Measurements from ENCODE around the gene QSOX2.

- TF ChIP-seq EP300 (IDR thresholded peaks at IDR 0.05) = no peak
- TF ChIP-seq, protein P1, sequence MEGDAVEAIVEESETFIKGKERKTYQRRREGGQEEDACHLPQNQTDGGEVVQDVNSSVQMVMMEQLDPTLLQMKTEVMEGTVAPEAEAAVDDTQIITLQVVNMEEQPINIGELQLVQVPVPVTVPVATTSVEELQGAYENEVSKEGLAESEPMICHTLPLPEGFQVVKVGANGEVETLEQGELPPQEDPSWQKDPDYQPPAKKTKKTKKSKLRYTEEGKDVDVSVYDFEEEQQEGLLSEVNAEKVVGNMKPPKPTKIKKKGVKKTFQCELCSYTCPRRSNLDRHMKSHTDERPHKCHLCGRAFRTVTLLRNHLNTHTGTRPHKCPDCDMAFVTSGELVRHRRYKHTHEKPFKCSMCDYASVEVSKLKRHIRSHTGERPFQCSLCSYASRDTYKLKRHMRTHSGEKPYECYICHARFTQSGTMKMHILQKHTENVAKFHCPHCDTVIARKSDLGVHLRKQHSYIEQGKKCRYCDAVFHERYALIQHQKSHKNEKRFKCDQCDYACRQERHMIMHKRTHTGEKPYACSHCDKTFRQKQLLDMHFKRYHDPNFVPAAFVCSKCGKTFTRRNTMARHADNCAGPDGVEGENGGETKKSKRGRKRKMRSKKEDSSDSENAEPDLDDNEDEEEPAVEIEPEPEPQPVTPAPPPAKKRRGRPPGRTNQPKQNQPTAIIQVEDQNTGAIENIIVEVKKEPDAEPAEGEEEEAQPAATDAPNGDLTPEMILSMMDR (IDR thresholded peaks at IDR 0.05) = no peak
- TF ChIP-seq POLR2A (IDR thresholded peaks at IDR 0.05) = no peak
- no peak for TF ChIP-seq POLR2AphosphoS5 (IDR thresholded peaks at IDR 0.05)
These were observed 40.9 kb upstream of the QSOX2 start for GRCh38 chr9:136286359-136286986.

Data from suprapubic skin (tissue), 4 donors.